ENCODE results near the gene SLC23A2. TPM values are rescaled to one million over a fixed set of nuclear protein-coding genes. Genes with fewer than 3 reads are reported as not detected.
A peak's percentile ranks its signal among the peaks of the same experiment; 100 is the strongest.

Gene SLC23A2
- total RNA-seq, 2 donors from 2014 or later = 4.6 to 5.1 TPM

GRCh38 chr20:4869290-4870193 is 131.8 kb downstream of the SLC23A2 start:
- H3K9ac ChIP-seq (ENCODE audit: low read depth in 2 of 2, low read length in 2 of 2) = no peak overlapping the region

GRCh38 chr20:4867051-4867450 is 134.3 kb downstream of the SLC23A2 start:
- H3K9me3 ChIP-seq = no peaks in the 10 kb centered on the region
- no peak overlapping the region for H3K4me3 ChIP-seq
- no peak overlapping the region for H3K27ac ChIP-seq
- no peaks in the 10 kb centered on the region for H3K4me1 ChIP-seq
- H3K27me3 ChIP-seq = no peaks in the 10 kb centered on the region
- no peak for DNase-seq
- intact Hi-C loops (cut with DNase I) = no loop called here
- no peaks in the 10 kb centered on the region for H3K36me3 ChIP-seq
- TF ChIP-seq, protein P1, sequence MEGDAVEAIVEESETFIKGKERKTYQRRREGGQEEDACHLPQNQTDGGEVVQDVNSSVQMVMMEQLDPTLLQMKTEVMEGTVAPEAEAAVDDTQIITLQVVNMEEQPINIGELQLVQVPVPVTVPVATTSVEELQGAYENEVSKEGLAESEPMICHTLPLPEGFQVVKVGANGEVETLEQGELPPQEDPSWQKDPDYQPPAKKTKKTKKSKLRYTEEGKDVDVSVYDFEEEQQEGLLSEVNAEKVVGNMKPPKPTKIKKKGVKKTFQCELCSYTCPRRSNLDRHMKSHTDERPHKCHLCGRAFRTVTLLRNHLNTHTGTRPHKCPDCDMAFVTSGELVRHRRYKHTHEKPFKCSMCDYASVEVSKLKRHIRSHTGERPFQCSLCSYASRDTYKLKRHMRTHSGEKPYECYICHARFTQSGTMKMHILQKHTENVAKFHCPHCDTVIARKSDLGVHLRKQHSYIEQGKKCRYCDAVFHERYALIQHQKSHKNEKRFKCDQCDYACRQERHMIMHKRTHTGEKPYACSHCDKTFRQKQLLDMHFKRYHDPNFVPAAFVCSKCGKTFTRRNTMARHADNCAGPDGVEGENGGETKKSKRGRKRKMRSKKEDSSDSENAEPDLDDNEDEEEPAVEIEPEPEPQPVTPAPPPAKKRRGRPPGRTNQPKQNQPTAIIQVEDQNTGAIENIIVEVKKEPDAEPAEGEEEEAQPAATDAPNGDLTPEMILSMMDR (IDR thresholded peaks at IDR 0.05) = no peak
- no peak overlapping the region for H3K9ac ChIP-seq (ENCODE audit: low read depth in 2 of 2, low read length in 2 of 2)

More at GRCh38 chr20:4869290-4870193, 131.8 kb downstream of the SLC23A2 start:
- Histone ChIP-seq H3K27me3 (no peaks in the 10 kb centered on the region), H3K36me3 (no peaks in the 10 kb centered on the region), H3K9me3 (no peaks in the 10 kb centered on the region), H3K27ac (no peak overlapping the region), H3K4me1 (no peaks in the 10 kb centered on the region), H3K4me3 (no peak overlapping the region)
- TF ChIP-seq, protein P1 (IDR thresholded peaks at IDR 0.05) = no peak
- intact Hi-C loops (cut with DNase I) = no loop called here
- DNase-seq = peak; percentile 48

DNA sequence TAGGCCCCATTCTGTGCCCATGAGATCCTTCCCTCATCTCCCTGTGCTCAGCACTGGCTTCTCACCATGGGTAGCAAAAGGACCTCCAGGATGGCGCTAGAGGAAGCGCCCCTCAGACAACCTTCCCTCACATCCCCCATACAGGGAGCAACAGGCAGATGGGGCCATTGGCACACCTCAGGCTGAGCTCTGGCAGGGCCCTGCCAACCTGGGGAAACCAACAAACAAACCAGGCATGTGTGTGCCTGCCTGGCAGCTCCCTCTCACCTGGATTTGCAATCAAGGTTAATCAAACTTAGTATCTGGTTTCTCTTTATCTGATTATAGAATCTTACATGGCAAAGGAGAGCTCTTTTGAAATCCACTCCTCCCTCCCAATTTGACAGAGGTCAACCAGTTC is 134.9 kb downstream of the SLC23A2 start:
- intact Hi-C loops (cut with DNase I) = no loop called here
- Histone ChIP-seq H3K27ac (no peak overlapping the region), H3K9ac (ENCODE audit: low read depth in 2 of 2, low read length in 2 of 2) (no peak overlapping the region), H3K27me3 (no peaks in the 10 kb centered on the region), H3K4me1 (no peaks in the 10 kb centered on the region), H3K36me3 (no peaks in the 10 kb centered on the region), H3K9me3 (no peaks in the 10 kb centered on the region), H3K4me3 (no peak overlapping the region)
- no peak for DNase-seq
- TF ChIP-seq, protein P1 (IDR thresholded peaks at IDR 0.05) = no peak

DNA sequence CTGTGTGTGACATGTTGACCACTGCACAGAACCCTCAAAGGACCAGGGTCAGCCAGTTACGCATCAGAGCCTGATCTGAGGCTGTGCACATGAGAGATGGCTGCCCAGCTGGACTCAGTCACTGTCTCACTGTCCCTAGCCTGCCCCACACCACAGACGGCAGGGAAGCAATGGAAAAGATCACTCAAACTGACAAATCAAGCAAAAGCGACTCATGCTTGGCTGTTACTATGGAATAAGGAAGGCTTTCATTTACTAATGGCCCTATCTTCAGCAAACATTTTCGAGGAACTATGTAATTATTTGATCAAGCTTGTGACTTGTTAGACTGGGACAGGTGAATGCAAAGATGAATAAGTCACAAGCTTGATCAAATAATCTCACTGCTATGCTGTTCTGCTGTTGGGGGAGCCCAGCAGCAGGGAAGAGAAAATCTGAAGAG is 137.0 kb downstream of the SLC23A2 start:
- no peaks in the 10 kb centered on the region for H3K36me3 ChIP-seq
- H3K27me3 ChIP-seq = no peaks in the 10 kb centered on the region
- no peak for DNase-seq
- TF ChIP-seq, protein P1 (IDR thresholded peaks at IDR 0.05) = no peak
- no peak overlapping the region for H3K9ac ChIP-seq (ENCODE audit: low read depth in 2 of 2, low read length in 2 of 2)
- H3K27ac ChIP-seq = no peak overlapping the region
- H3K4me1 ChIP-seq = no peaks in the 10 kb centered on the region
- no peak overlapping the region for H3K4me3 ChIP-seq
- intact Hi-C loops (cut with DNase I) = no loop called here
- H3K9me3 ChIP-seq = no peaks in the 10 kb centered on the region

DNA sequence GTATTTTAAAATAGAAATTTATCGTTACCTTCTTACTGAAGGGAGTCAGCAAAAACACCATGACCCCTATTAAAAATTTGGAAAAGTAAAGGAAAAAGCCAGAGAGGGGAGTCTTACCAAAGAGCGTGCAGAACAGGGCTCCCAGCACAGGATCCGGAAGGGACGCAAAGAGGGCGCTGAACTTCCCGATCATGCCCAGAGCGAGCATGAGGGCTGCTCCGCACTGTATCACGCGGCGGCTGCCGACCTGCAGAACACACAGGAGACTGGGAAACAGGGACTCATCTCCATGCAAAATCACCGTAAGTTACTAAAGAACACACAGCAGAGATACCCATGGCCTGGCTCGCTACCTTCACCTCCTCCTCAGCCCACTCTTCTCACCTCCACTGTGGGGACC is 138.6 kb downstream of the SLC23A2 start:
- Histone ChIP-seq H3K9me3 (no peaks in the 10 kb centered on the region), H3K27ac (no peak overlapping the region), H3K4me3 (no peak overlapping the region), H3K36me3 (no peaks in the 10 kb centered on the region), H3K4me1 (no peaks in the 10 kb centered on the region), H3K27me3 (no peaks in the 10 kb centered on the region), H3K9ac (ENCODE audit: low read depth in 2 of 2, low read length in 2 of 2) (no peak overlapping the region)
- TF ChIP-seq, protein P1 (IDR thresholded peaks at IDR 0.05) = no peak
- no peak for DNase-seq
- intact Hi-C loops (cut with DNase I) = no loop called here

Data from colonic mucosa (tissue), 4 donors.